ENCODE data around the gene PRPF31. TPM values are rescaled to one million over a fixed set of nuclear protein-coding genes. Genes with fewer than 3 reads are reported as not detected.
A peak's percentile ranks its signal among the peaks of the same experiment; 100 is the strongest.

Gene PRPF31
- total RNA-seq, 1 donor from 2014 or later: 39.5 TPM

DNA sequence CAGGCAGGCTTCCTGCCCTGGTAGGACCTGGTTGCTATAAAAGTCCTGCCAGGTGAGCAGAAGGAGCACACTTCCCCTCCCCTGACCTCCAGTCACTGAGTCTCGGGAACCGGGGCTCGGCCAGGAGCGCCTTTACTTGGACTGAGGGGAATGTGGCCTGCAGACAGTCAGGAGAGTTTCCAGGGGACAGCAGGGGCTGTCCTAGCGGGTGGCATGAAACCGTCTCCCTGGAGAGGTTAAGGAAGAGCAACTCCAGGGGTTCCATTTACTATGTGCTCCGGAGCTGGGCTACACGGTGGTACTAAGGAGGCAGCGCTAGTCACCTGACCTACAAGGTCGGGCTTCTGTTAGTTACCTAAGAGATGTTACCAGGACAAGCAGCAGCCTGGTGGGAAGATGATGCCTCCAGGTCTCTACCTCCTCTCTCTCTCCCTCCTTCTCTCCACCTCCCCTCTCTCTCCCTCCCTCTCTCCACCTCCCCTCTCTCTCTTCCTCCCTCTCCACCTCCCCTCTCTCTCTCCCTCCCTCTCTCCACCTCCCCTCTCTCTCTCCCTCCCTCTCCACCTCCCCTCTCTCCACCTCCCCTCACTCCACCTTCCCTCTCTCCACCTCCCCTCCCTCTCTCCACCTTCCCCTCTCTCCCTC is 17.9 kb downstream of the PRPF31 start:
- H3K4me1 ChIP-seq: peaks cover 21% of the 10 kb centered on the region
- H3K27ac ChIP-seq (replicated peaks): no peak overlapping the region
- peaks cover 30% of the 10 kb centered on the region for H3K36me3 ChIP-seq
- H3K9me3 ChIP-seq (replicated peaks): no peaks in the 10 kb centered on the region
- intact Hi-C loops (cut with micrococcal nuclease): no loop called here
- H3K27me3 ChIP-seq (ENCODE audit: low read depth): no peaks in the 10 kb centered on the region
- no peak overlapping the region for H3K4me3 ChIP-seq
- TF ChIP-seq, protein P1, sequence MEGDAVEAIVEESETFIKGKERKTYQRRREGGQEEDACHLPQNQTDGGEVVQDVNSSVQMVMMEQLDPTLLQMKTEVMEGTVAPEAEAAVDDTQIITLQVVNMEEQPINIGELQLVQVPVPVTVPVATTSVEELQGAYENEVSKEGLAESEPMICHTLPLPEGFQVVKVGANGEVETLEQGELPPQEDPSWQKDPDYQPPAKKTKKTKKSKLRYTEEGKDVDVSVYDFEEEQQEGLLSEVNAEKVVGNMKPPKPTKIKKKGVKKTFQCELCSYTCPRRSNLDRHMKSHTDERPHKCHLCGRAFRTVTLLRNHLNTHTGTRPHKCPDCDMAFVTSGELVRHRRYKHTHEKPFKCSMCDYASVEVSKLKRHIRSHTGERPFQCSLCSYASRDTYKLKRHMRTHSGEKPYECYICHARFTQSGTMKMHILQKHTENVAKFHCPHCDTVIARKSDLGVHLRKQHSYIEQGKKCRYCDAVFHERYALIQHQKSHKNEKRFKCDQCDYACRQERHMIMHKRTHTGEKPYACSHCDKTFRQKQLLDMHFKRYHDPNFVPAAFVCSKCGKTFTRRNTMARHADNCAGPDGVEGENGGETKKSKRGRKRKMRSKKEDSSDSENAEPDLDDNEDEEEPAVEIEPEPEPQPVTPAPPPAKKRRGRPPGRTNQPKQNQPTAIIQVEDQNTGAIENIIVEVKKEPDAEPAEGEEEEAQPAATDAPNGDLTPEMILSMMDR (IDR thresholded peaks at IDR 0.05; ENCODE audit: borderline replicate concordance): no peak
- DNase-seq: no peak

DNA sequence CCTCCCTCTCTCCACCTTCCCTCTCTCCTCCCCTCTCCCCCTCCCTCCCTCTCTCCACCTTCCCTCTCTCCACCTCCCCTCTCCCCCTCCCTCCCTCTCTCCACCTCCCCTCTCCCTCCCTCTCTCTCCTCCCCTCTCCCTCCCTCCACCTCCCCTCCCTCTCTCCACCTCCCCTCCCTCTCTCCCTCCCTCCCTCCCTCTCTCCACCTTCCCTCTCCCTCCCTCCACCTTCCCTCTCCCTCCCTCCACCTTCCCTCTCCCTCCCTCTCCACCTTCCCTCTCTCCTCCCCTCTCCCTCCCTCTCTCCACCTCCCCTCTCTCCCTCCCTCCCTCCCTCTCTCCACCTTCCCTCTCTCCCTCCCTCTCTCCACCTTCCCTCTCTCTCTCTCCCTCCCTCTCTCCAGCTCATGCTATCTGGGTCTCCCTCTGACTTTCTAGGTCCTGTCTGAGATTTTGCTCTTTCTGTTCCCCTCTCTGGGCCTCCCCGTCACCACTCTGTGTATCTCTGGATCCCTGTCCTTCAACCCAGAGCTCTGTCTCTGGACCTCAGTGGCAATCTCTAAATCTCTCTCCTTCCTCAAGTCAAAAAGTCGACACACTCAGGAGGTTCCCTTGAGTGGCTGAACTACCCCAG is 18.5 kb downstream of the PRPF31 start:
- peaks cover 27% of the 10 kb centered on the region for H3K4me1 ChIP-seq
- H3K27ac ChIP-seq (replicated peaks): no peak overlapping the region
- H3K27me3 ChIP-seq (ENCODE audit: low read depth): no peaks in the 10 kb centered on the region
- TF ChIP-seq, protein P1 (IDR thresholded peaks at IDR 0.05; ENCODE audit: borderline replicate concordance): no peak
- H3K9me3 ChIP-seq (replicated peaks): no peaks in the 10 kb centered on the region
- H3K4me3 ChIP-seq: no peak overlapping the region
- no peak for DNase-seq
- peaks cover 23% of the 10 kb centered on the region for H3K36me3 ChIP-seq
- intact Hi-C loops (cut with micrococcal nuclease): no loop called here

DNA sequence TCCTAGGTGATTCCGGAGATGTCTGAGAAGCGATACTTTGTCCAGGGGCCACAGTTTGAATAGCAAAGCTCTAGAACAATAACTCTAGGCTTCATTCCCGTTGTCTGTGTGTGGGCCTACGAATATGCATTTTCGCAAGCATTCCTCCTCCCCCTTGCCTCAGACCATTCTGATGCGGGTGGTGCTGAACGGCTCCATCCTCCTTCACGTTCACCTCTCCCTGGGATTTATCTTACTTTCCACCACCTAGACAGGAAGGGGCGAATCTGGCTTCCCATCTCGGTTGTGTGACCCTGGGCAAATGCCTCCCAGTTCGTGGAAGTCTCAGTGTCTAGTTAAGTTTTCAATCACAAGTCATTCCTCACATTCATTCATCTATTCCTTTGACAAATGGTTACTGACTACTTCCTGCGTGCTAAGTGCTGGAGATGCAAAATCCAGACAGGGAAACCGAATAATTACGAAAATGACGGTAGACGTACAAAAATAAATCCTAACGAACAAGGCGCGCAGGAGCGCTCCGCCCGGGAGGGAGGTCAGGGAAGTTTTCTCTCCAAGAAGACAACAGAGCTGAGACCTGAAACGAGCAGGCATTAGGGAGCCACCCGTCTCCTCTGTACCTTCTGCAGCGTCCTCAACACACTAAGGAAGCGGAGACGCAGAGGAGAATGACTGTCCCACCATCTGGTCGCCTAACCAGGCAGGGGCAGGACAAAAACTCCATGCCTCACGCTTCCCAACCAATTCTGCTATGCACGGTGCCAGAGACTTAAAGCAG is 20.7 kb downstream of the PRPF31 start:
- TF ChIP-seq, protein P1 (IDR thresholded peaks at IDR 0.05; ENCODE audit: borderline replicate concordance): no peak
- Histone ChIP-seq H3K4me3 (peak overlapping the region; percentile 70), H3K36me3 (peaks cover 8% of the 10 kb centered on the region), H3K27ac (replicated peaks) (peak overlapping the region; percentile 73), H3K4me1 (peaks cover 49% of the 10 kb centered on the region), H3K27me3 (ENCODE audit: low read depth) (no peaks in the 10 kb centered on the region), H3K9me3 (replicated peaks) (no peaks in the 10 kb centered on the region)
- DNase-seq: no peak
- intact Hi-C loops (cut with micrococcal nuclease): no loop called here

DNA sequence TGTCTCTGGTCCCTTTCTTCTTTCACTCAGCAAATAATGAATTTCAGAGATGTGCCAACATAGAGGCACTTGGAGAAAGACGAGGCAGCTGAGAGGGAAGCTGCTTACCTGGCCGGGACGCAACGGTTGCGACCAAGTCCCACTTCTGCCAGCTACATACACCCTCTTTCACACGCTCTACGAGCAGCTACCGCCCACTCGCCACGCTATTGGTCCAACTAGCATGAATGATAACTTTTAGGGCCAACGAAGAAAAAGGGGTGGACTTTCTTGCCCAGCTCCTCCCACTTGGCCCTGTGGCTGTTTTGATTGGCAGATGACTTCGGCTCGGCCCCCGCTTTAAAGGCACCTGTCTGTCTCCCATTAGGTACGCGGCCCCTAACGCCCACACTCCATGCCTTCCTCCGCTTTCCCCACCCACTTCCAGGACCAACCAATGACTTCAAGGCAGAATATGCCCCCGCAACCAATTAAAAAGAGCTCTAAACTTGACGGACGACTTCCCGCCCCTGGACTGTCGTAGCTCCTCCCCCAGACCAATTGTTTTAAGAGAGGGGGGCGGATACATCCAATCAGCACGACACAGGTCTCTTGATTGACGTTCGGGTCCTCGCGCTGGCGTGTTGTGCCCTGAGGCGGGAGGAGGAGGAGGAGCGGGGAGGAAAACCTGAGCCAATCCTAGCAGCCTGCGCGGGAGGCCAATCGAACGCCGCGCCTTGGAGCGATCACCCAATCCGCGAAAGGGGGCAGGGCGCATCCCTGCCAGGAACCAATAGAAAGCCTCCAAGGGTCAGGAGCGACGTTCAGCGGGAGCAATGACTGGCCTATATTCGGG is 21.5 kb downstream of the PRPF31 start:
- DNase-seq: peak; percentile 99
- H3K4me3 ChIP-seq: peak overlapping the region; percentile 99
- peaks cover 57% of the 10 kb centered on the region for H3K4me1 ChIP-seq
- no peaks in the 10 kb centered on the region for H3K27me3 ChIP-seq (ENCODE audit: low read depth)
- H3K27ac ChIP-seq (replicated peaks): peak overlapping the region; percentile 97
- intact Hi-C loops (cut with micrococcal nuclease): no loop called here
- TF ChIP-seq, protein P1 (IDR thresholded peaks at IDR 0.05; ENCODE audit: borderline replicate concordance): no peak
- peaks cover under 1% of the 10 kb centered on the region for H3K36me3 ChIP-seq
- no peaks in the 10 kb centered on the region for H3K9me3 ChIP-seq (replicated peaks)
